K562 (cell line): ENCODE measurements around the gene MILR1. TPM values are rescaled to one million over a fixed set of nuclear protein-coding genes. Genes with fewer than 3 reads are reported as not detected.

ENCODE experiments used
- ATAC-seq: fragments of 200-7000 bp; cut with Tn5 transposase; 3 replicates; pipeline ENCODE4 v1.9.1; 2020; ENCODE audit warnings: moderate library complexity
- BruUV-seq: library from RNA; stranded (reverse); fragments of 400-500 nt; replicated peaks from 2 replicates; lab custom pipeline; 2021; lab: Mats Ljungman, UMichigan
- CTCF ChIA-PET: fragments of 300-600 bp; formaldehyde crosslinking; extraction: SDS; loops from one replicate; lab custom pipeline; 2021; ENCODE audit warnings: low intra/inter-chr PET ratio; lab: Yijun Ruan, JAX
- POLR2A ChIA-PET: fragments of 300-600, 350-650 bp; sonication (Branson Sonifier 250); formaldehyde crosslinking; extraction: SDS; loops from one replicate; lab custom pipeline; 2021; ENCODE audit warnings: antibody characterized with exemption, inconsistent platforms; lab: Yijun Ruan, JAX
- DNase-seq, 4 experiments: peaks; one replicate each; pipeline versions ENCODE4 v3.0.0 to v3.0.0-alpha.2; 2011 to 2018; ENCODE audit warnings: low spot score in 3 of 4, mixed read lengths in 3 of 4; ENCODE audit errors: extremely low read depth in 1 of 4
- FAIRE-seq: peaks from 2 replicates; lab custom pipeline; 2011; peaks lifted over from hg19 to GRCh38; lab: Jason Lieb, UNC
- H2AFZ ChIP-seq: 2 replicates; pipeline ENCODE4 v1.6.0; 2011; ENCODE audit warnings: low read depth, low read length, control low read depth, inconsistent platforms
- H3K27ac ChIP-seq: fragments of 200-600 bp; 3 replicates; pipeline ENCODE4 v1.8.0; 2011; ENCODE audit warnings: low read depth, mild to moderate bottlenecking, control low read depth, inconsistent platforms, low read length, moderate library complexity, mixed read lengths; ENCODE audit errors: extremely low read depth
- H3K27me3 ChIP-seq, 2 experiments: fragments of 300-600 bp in 1 of 2; 2 replicates in 1 of 2; 3 replicates in 1 of 2; pipeline versions ENCODE4 v1.6.0 to v1.8.0; 2011; ENCODE audit warnings: inconsistent platforms in 2 of 2, low read length in 2 of 2, mild to moderate bottlenecking in 1 of 2, mixed read lengths in 1 of 2, moderate library complexity in 1 of 2; ENCODE audit not compliant: control insufficient read depth in 2 of 2, insufficient read depth in 2 of 2
- H3K36me3 ChIP-seq: fragments of 300-600 bp; 3 replicates; pipeline ENCODE4 v1.8.0; 2011; ENCODE audit warnings: mild to moderate bottlenecking, low read length, inconsistent platforms; ENCODE audit not compliant: control insufficient read depth, insufficient read depth
- H3K4me1 ChIP-seq, 2 experiments: fragments of 200-600 bp in 1 of 2; replicated peaks in 1 of 2; 2 replicates in 1 of 2; 3 replicates in 1 of 2; pipeline versions ENCODE4 v1.5.1 to v1.8.0; 2011; ENCODE audit warnings: inconsistent platforms in 2 of 2, low read length in 2 of 2, mild to moderate bottlenecking in 1 of 2, mixed read lengths in 1 of 2, moderate library complexity in 1 of 2; ENCODE audit not compliant: control insufficient read depth in 2 of 2, insufficient read depth in 2 of 2
- H3K4me2 ChIP-seq: 2 replicates; pipeline ENCODE4 v1.6.1; 2011; ENCODE audit warnings: low read length, control low read depth, inconsistent platforms, mixed read lengths; ENCODE audit not compliant: insufficient read depth
- H3K4me3 ChIP-seq: fragments of 200-600 bp; sonication (generic), shearing (Covaris generic); 2 replicates; pipeline ENCODE4 v1.5.1; 2016; ENCODE audit warnings: control low read depth, inconsistent platforms
- H3K79me2 ChIP-seq: fragments of 200-600 bp; 3 replicates; pipeline ENCODE4 v1.8.0; 2011; ENCODE audit warnings: low read length, inconsistent platforms; ENCODE audit not compliant: control insufficient read depth, insufficient read depth
- H3K9ac ChIP-seq, 2 experiments: 2 replicates each; pipeline versions ENCODE4 v1.6.0 to v1.6.1; 2011; ENCODE audit warnings: low read depth in 2 of 2, low read length in 2 of 2, control low read depth in 1 of 2, inconsistent platforms in 1 of 2, mild to moderate bottlenecking in 1 of 2, mixed read lengths in 1 of 2; ENCODE audit not compliant: insufficient read depth in 1 of 2
- H3K9me1 ChIP-seq: one replicate; pipeline ENCODE4 v1.6.0; 2011; ENCODE audit warnings: inconsistent platforms, mild to moderate bottlenecking, low read length, moderate library complexity; ENCODE audit not compliant: control insufficient read depth, insufficient read depth
- H3K9me3 ChIP-seq: replicated peaks from 2 replicates; pipeline ENCODE4 v1.5.1; 2011; ENCODE audit warnings: low read depth, low read length, inconsistent platforms; ENCODE audit not compliant: control insufficient read depth, insufficient read depth
- H4K20me1 ChIP-seq: replicated peaks from 2 replicates; pipeline ENCODE4 v1.6.1; 2011; ENCODE audit warnings: low read length, inconsistent platforms, mixed read lengths; ENCODE audit not compliant: control insufficient read depth, insufficient read depth
- CBFB ChIP-seq: sonication (generic); formaldehyde crosslinking; IDR thresholded peaks from 2 replicates; pipeline ENCODE4 v1.4.0; 2020; ENCODE audit warnings: mild to moderate bottlenecking, missing genetic modification reagents
- EHMT2 ChIP-seq: fragments of 450-650 bp; IDR thresholded peaks from 2 replicates; pipeline ENCODE4 v1.6.1; 2018; ENCODE audit warnings: antibody characterized with exemption
- FOXK1 ChIP-seq: sonication (generic); formaldehyde crosslinking; IDR thresholded peaks from 2 replicates; pipeline ENCODE4 v1.8.0; 2022; ENCODE audit warnings: missing genetic modification reagents, mild to moderate bottlenecking, borderline replicate concordance
- KAT2B ChIP-seq: IDR thresholded peaks from one replicate; pipeline ENCODE4 v1.6.1; 2012; ENCODE audit warnings: low read depth, mild to moderate bottlenecking, control low read depth, inconsistent platforms, low read length, moderate library complexity
- MED1 ChIP-seq: sonication (generic); formaldehyde crosslinking; IDR thresholded peaks from 2 replicates; pipeline ENCODE4 v1.8.1; 2023; ENCODE audit warnings: missing genetic modification reagents, borderline replicate concordance
- NRF1 ChIP-seq, 2 experiments: fragments of 450-650 bp; IDR thresholded peaks in 1 of 2; conservative IDR thresholded peaks in 1 of 2; 2 replicates each; pipeline ENCODE4 v1.6.1; 2014; ENCODE audit warnings: mild to moderate bottlenecking in 2 of 2
- PHF8 ChIP-seq: fragments of 200-600 bp; sonication (generic); IDR thresholded peaks from 2 replicates; pipeline ENCODE4 v1.6.1; 2012; ENCODE audit warnings: mixed run types, mild to moderate bottlenecking, inconsistent platforms, low read length, moderate library complexity, borderline replicate concordance
- RNF2 ChIP-seq: sonication (generic); IDR thresholded peaks from 2 replicates; pipeline ENCODE4 v1.6.1; 2016
- SMARCE1 ChIP-seq: fragments of 450-650 bp; IDR thresholded peaks from 2 replicates; pipeline ENCODE4 v1.7.1; 2016; ENCODE audit warnings: mild to moderate bottlenecking
- SRSF7 ChIP-seq: fragments of 200-400 bp; formaldehyde crosslinking; optimal IDR thresholded peaks from 2 replicates; pipeline ENCODE3; 2017; ENCODE audit warnings: mild to moderate bottlenecking, low read depth, low read length
- TBL1XR1 ChIP-seq, 2 experiments: IDR thresholded peaks; 2 replicates each; pipeline ENCODE4 v1.6.1; 2012; ENCODE audit warnings: improper control_type of control experiment in 2 of 2, low read length in 2 of 2, mild to moderate bottlenecking in 1 of 2
- TEAD4 ChIP-seq, 2 experiments: sonication (generic) in 1 of 2; formaldehyde crosslinking in 1 of 2; IDR thresholded peaks; 2 replicates each; pipeline versions ENCODE4 v1.6.1 to v1.8.0; 2012 to 2022; ENCODE audit warnings: borderline replicate concordance in 1 of 2, inconsistent platforms in 1 of 2, low read length in 1 of 2, mild to moderate bottlenecking in 1 of 2, missing genetic modification reagents in 1 of 2
- ZBTB43 ChIP-seq: sonication (generic); formaldehyde crosslinking; IDR thresholded peaks from 2 replicates; pipeline ENCODE4 v1.8.0; 2023; ENCODE audit warnings: mild to moderate bottlenecking, missing genetic modification reagents
- ZNF277 ChIP-seq: fragments of 250-450 bp; sonication (Bioruptor Pico); IDR thresholded peaks from 2 replicates; pipeline ENCODE4 v1.8.0; 2022; ENCODE audit warnings: inconsistent platforms, mild to moderate bottlenecking, moderate library complexity, borderline replicate concordance
- ZNF311 ChIP-seq: fragments of 250-450 bp; sonication (Bioruptor Pico); IDR thresholded peaks from 2 replicates; pipeline ENCODE4 v1.4.0; 2020; ENCODE audit warnings: mild to moderate bottlenecking, moderate library complexity
- ZNF449 ChIP-seq: fragments of 250-450 bp; sonication (Bioruptor Pico); IDR thresholded peaks from 2 replicates; pipeline ENCODE4 v1.8.0; 2022; ENCODE audit warnings: moderate library complexity, mild to moderate bottlenecking, inconsistent platforms
- ZNF589 ChIP-seq: fragments of 200-800 bp; sonication (Bioruptor generic); IDR thresholded peaks from 2 replicates; pipeline ENCODE4 v1.6.1; 2016; ENCODE audit warnings: low read depth, missing genetic modification characterization, missing compliant biosample characterization
- WGBS: fragments of 100-300 bp; shearing (Covaris generic); methylation state at CpG from one replicate; pipeline ENCODE4 v1.1.6; 2016; ENCODE audit warnings: low coverage, mixed read lengths; ENCODE audit not compliant: insufficient coverage; ENCODE audit errors: missing lambda C conversion rate; 5-methylcytosine and 5-hydroxymethylcytosine counted together
- in situ Hi-C: fragments of 300-500 bp; cut with MboI; formaldehyde crosslinking; loops from 4 replicates; pipeline ENCODE4 v1.15.0; 2018; ENCODE audit warnings: inconsistent platforms, mixed read lengths
- intact Hi-C: fragments of 100-400 bp; cut with micrococcal nuclease; formaldehyde crosslinking; loops from 2 replicates; pipeline ENCODE4 v1.14.2; 2022
- polyA plus RNA-seq, 8 experiments: library from polyadenylated mRNA; depleted of rRNA in 4 of 8; stranded (reverse) in 5 of 8; unstranded in 3 of 8; fragments of >200 nt; fragmentation: Nextera tagmentation in 2 of 8; fragmentation: Illumina TruSeq in 1 of 8; extraction: Ambion mirVana in 2 of 8; extraction: Trizol in 1 of 8; gene quantifications; 2 replicates each; pipeline versions ENCODE4 v1.2.1 to v1.2.3, GENCODE V29; 2011 to 2014; ENCODE audit warnings: inconsistent platforms in 1 of 8, missing spikeins in 1 of 8
- total RNA-seq, 7 experiments: library from RNA; depleted of rRNA in 6 of 7; stranded (reverse); fragments of >200 nt in 6 of 7; fragmentation: Illumina TruSeq in 2 of 7; extraction: Trizol in 2 of 7; gene quantifications; 2 replicates each; pipeline versions ENCODE4 v1.2.1 to v1.2.3, GENCODE V29; 2011 to 2021; ENCODE audit warnings: low replicate concordance in 1 of 7

The MILR1 gene
- total and polyA plus RNA-seq, 9 of the 15 experiments (the other 6 are each of a cell fraction or from before 2014, with no cell fraction given), result 3.8 to 14.1 (median 7.1) TPM

GRCh38 chr17:64505340-64506200, 56.7 kb downstream of the MILR1 start:
- Histone ChIP-seq H3K9me1 (no peaks in the 10 kb centered on the region), H3K27me3 (no peaks in the 10 kb centered on the region), H3K4me1 (peaks cover 6 to 13% of the 10 kb centered on the region in 2 experiments; a peak in 3 of 5 replicates), H4K20me1 (peaks cover 23% of the 10 kb centered on the region), H3K36me3 (peaks cover 74% of the 10 kb centered on the region), H3K9me3 (no peaks in the 10 kb centered on the region), H3K4me3 (peak overlapping the region; percentile 77), H2AFZ (no peak overlapping the region), H3K79me2 (peaks cover 93% of the 10 kb centered on the region), H3K4me2 (peak overlapping the region; percentile 98), H3K27ac (peak overlapping the region; percentile 97), H3K9ac (peak overlapping the region; percentile 98 to 99)
- intact Hi-C loops, result loop anchor here (5.0 to 10.0 kb wide), 2 partner anchors 92 to 229 kb away; no protein-coding TSS in a partner anchor
- in situ Hi-C loops, result no loop called here
- TSS peak; percentile 32 for BruUV-seq
- no peak for FAIRE-seq
- ATAC-seq, result peak; percentile 73
- WGBS, result under 1% methylated on average over 53 of the region's 76 CpGs
- CTCF ChIA-PET, result interaction anchor here (0.7 kb wide), 1 partner anchor 86 kb away, joined by 3 read pairs; no protein-coding TSS in a partner anchor
- DNase-seq, result peak; percentile 78 to 88 (median 82)
- POLR2A ChIA-PET, result interaction anchor here (0.6 to 5.2 kb wide), 64 partner anchors 9 to 535 kb away, joined by 3 to 114 read pairs (median 4); partner anchors contain the start of genes MILR1 and POLG2
- TF ChIP-seq MED1 (CRISPR knock-in tag) (0 out of 2 replicates have a peak, but pooled peaks have one; percentile 49), ZNF449 (CRISPR knock-in tag) (no peak), ZNF277 (CRISPR knock-in tag) (no peak), FOXK1 (CRISPR knock-in tag) (peak; percentile 17), ZNF589 (CRISPR knock-in tag) (peak; percentile 52; the same call in 1 of the 2 replicates), ZNF311 (CRISPR knock-in tag) (no peak), CBFB (CRISPR knock-in tag) (peak; percentile 74; the same call in 1 of the 2 replicates), TBL1XR1 (IDR thresholded peaks at IDR 0.05; ENCODE audit: low read length in 2 of 2) (0 out of 4 replicates have a peak, but pooled peaks of 1 of the 2 experiments have one; percentile 47), PHF8 (peak; percentile 83; the same call in 1 of the 2 replicates), SRSF7 (no peak), SMARCE1 (no peak), EHMT2 (no peak), KAT2B (no peak), ZBTB43 (CRISPR knock-in tag) (no peak), RNF2 (no peak), NRF1 (conservative IDR thresholded peaks at IDR 0.05 in 1 of 2, IDR thresholded peaks at IDR 0.05 in 1 of 2) (peak; percentile 46 to 62), TEAD4 (IDR thresholded peaks at IDR 0.05; ENCODE audit: low read length) (peak; percentile 38), TEAD4 (CRISPR knock-in tag; IDR thresholded peaks at IDR 0.05; ENCODE audit: borderline replicate concordance) (no peak)
